Astrocyte of the spinal cord (primary cell): Measurements from ENCODE around the gene DCAKD.

Experiments
- DNase-seq: peaks from one replicate; pipeline ENCODE4 v3.0.0; 2011; ENCODE audit warnings: low read depth, low spot score
- H3K4me3 ChIP-seq: 2 replicates; pipeline ENCODE4 v1.5.1; 2011; ENCODE audit warnings: low read depth, mild to moderate bottlenecking, low read length, moderate library complexity
- CTCF ChIP-seq: IDR thresholded peaks from 2 replicates; pipeline ENCODE4 v1.5.1; 2012; ENCODE audit warnings: low read depth, mild to moderate bottlenecking, low read length, inconsistent platforms
- in situ Hi-C: cut with HindIII; loops from 2 replicates; pipeline ENCODE4 v1.10.0; 2017; ENCODE audit warnings: low sequenced_read_pairs

DCAKD gene

GRCh38 chr17:44988044-44988942 lies 63.1 kb downstream of the DCAKD start:
- no peak overlapping the region for H3K4me3 ChIP-seq
- no peak for DNase-seq
- in situ Hi-C loops = no loop called here
- no peak for TF ChIP-seq CTCF

GRCh38 chr17:44983563-44983962 lies 67.9 kb downstream of the DCAKD start:
- DNase-seq = no peak
- TF ChIP-seq CTCF = no peak
- H3K4me3 ChIP-seq = no peak overlapping the region
- in situ Hi-C loops = no loop called here

- TF ChIP-seq CTCF = no peak
- no peak for DNase-seq
- in situ Hi-C loops = no loop called here
- H3K4me3 ChIP-seq = no peak overlapping the region
Observed at GRCh38 chr17:44982113-44982702, 69.2 kb downstream of the DCAKD start.

GRCh38 chr17:44981221-44981968 lies 70.0 kb downstream of the DCAKD start:
- DNase-seq = peak; percentile 64
- no peak for TF ChIP-seq CTCF
- in situ Hi-C loops = no loop called here
- H3K4me3 ChIP-seq = peak overlapping the region; percentile 3

GRCh38 chr17:44979426-44979995 lies 71.9 kb downstream of the DCAKD start:
- in situ Hi-C loops = no loop called here
- TF ChIP-seq CTCF = no peak
- DNase-seq = no peak
- no peak overlapping the region for H3K4me3 ChIP-seq

- no peak for TF ChIP-seq CTCF
- no peak for DNase-seq
- in situ Hi-C loops = no loop called here
- H3K4me3 ChIP-seq = no peak overlapping the region
Observed at GRCh38 chr17:44978807-44979206, 72.6 kb downstream of the DCAKD start.
